ENCODE data around the gene PDCL2.
A peak's percentile ranks its signal among the peaks of the same experiment; 100 is the strongest.

The PDCL2 gene

DNA sequence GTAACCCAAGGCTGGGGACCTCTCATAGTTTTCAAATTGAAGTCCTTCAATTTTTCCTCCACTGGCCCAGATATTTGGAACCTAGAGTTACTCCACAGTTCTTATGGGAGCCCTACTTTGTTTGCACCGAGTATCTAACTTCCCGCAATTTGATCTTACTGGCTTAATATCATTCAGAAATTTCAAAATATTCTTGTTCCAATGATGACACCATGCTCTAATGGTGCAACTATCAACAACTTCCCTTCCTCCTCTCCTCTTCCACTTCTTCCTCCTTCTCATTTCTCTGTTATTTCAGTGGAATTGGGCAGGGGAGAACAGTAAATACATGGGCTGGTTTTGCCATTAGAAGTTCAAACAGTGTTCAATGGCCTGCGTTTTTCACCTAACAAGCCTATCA, 20.2 kb downstream of the PDCL2 start:
- H3F3A ChIP-seq (ENCODE audit: insufficient read depth, low read length), result no peaks in the 10 kb centered on the region
- H3K79me2 ChIP-seq (ENCODE audit: low read length), result no peaks in the 10 kb centered on the region
- no peak for TF ChIP-seq EZH2 (optimal IDR thresholded peaks at IDR 0.05; ENCODE audit: low read depth, low read length)
- TF ChIP-seq, protein P1, sequence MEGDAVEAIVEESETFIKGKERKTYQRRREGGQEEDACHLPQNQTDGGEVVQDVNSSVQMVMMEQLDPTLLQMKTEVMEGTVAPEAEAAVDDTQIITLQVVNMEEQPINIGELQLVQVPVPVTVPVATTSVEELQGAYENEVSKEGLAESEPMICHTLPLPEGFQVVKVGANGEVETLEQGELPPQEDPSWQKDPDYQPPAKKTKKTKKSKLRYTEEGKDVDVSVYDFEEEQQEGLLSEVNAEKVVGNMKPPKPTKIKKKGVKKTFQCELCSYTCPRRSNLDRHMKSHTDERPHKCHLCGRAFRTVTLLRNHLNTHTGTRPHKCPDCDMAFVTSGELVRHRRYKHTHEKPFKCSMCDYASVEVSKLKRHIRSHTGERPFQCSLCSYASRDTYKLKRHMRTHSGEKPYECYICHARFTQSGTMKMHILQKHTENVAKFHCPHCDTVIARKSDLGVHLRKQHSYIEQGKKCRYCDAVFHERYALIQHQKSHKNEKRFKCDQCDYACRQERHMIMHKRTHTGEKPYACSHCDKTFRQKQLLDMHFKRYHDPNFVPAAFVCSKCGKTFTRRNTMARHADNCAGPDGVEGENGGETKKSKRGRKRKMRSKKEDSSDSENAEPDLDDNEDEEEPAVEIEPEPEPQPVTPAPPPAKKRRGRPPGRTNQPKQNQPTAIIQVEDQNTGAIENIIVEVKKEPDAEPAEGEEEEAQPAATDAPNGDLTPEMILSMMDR (IDR thresholded peaks at IDR 0.05; ENCODE audit: low read length), result no peak
- TF ChIP-seq EZH2phosphoT487 (IDR thresholded peaks at IDR 0.05; ENCODE audit: low read length), result no peak
- no peak overlapping the region for H2AFZ ChIP-seq (ENCODE audit: low read length)
- H3K27ac ChIP-seq (ENCODE audit: low read length), result no peak overlapping the region
- DNase-seq, result no peak
- H3K36me3 ChIP-seq (replicated peaks; ENCODE audit: insufficient read depth, low read length), result no peaks in the 10 kb centered on the region
- no peak overlapping the region for H3K4me2 ChIP-seq (ENCODE audit: low read depth, low read length)
- H4K20me1 ChIP-seq (ENCODE audit: insufficient read depth, low read length), result no peaks in the 10 kb centered on the region
- no peaks in the 10 kb centered on the region for H3K27me3 ChIP-seq (replicated peaks; ENCODE audit: insufficient read depth, low read length)
- H3K9ac ChIP-seq (ENCODE audit: low read length), result no peak overlapping the region
- no peaks in the 10 kb centered on the region for H3K4me1 ChIP-seq (ENCODE audit: low read length)
- no peak overlapping the region for H3K4me3 ChIP-seq (ENCODE audit: low read length)
- no peaks in the 10 kb centered on the region for H3K9me3 ChIP-seq (replicated peaks; ENCODE audit: insufficient read depth, low read length)
- no peaks in the 10 kb centered on the region for H3K9me2 ChIP-seq (replicated peaks; ENCODE audit: insufficient read depth, low read length)

DNA sequence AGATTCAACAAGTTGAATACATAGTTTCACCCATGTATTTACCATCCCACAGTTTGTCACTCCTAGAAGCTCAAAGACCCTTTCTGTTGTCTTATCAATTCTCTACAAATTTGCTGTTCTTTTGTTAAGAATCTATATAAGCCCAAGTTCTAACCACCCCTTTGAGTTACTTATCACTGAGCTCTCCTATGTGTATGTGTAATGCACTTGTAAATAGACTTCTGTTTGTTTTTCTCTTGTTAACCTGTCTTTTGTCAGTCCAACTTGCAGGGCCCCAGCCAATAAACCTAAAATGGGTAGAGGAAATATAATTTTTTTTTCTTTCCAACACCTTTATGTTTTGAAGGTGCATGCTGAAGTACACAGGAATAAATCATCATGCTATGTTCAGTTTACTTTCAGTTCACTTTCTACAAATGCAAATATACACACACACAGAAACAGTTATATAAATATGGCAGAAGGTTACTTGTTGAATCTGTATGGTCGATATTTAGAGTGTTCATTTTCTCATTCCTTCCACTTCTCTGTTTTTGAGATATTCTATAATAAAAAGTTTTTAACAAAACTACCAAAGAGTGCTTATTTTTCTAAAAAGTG, 23.0 kb downstream of the PDCL2 start:
- no peaks in the 10 kb centered on the region for H3K27me3 ChIP-seq (replicated peaks; ENCODE audit: insufficient read depth, low read length)
- no peaks in the 10 kb centered on the region for H4K20me1 ChIP-seq (ENCODE audit: insufficient read depth, low read length)
- H3K4me2 ChIP-seq (ENCODE audit: low read depth, low read length), result no peak overlapping the region
- no peak for DNase-seq
- no peaks in the 10 kb centered on the region for H3K9me2 ChIP-seq (replicated peaks; ENCODE audit: insufficient read depth, low read length)
- no peak overlapping the region for H3K4me3 ChIP-seq (ENCODE audit: low read length)
- H3K9ac ChIP-seq (ENCODE audit: low read length), result no peak overlapping the region
- no peaks in the 10 kb centered on the region for H3K36me3 ChIP-seq (replicated peaks; ENCODE audit: insufficient read depth, low read length)
- no peaks in the 10 kb centered on the region for H3K4me1 ChIP-seq (ENCODE audit: low read length)
- H3K9me3 ChIP-seq (replicated peaks; ENCODE audit: insufficient read depth, low read length), result no peaks in the 10 kb centered on the region
- H3K79me2 ChIP-seq (ENCODE audit: low read length), result no peaks in the 10 kb centered on the region
- no peak overlapping the region for H2AFZ ChIP-seq (ENCODE audit: low read length)
- no peak overlapping the region for H3K27ac ChIP-seq (ENCODE audit: low read length)
- TF ChIP-seq, protein P1 (IDR thresholded peaks at IDR 0.05; ENCODE audit: low read length), result no peak
- TF ChIP-seq EZH2phosphoT487 (IDR thresholded peaks at IDR 0.05; ENCODE audit: low read length), result no peak
- no peak for TF ChIP-seq EZH2 (optimal IDR thresholded peaks at IDR 0.05; ENCODE audit: low read depth, low read length)
- no peaks in the 10 kb centered on the region for H3F3A ChIP-seq (ENCODE audit: insufficient read depth, low read length)

DNA sequence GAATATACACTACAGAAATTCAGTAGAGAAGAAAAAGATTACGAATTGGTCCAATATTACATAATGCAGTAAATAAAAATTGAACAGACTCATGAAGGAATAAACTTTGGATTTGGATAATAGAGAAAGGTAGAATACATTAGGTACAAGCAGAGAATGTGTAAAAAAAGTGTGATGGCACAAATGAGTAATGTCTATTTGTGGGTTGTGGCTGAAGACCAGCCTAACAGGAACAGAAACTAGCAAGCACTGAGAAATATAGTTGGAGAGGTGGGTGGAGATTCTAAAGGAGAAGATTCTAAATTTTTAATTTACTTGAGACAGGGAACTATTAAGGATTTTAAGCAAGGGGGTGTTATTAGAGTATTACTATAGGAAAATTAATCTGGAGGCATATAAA, 30.2 kb downstream of the PDCL2 start:
- no peak overlapping the region for H3K27ac ChIP-seq (ENCODE audit: low read length)
- H4K20me1 ChIP-seq (ENCODE audit: insufficient read depth, low read length), result no peaks in the 10 kb centered on the region
- no peaks in the 10 kb centered on the region for H3F3A ChIP-seq (ENCODE audit: insufficient read depth, low read length)
- H3K9me3 ChIP-seq (replicated peaks; ENCODE audit: insufficient read depth, low read length), result no peaks in the 10 kb centered on the region
- H3K36me3 ChIP-seq (replicated peaks; ENCODE audit: insufficient read depth, low read length), result no peaks in the 10 kb centered on the region
- H3K27me3 ChIP-seq (replicated peaks; ENCODE audit: insufficient read depth, low read length), result no peaks in the 10 kb centered on the region
- H3K4me1 ChIP-seq (ENCODE audit: low read length), result peaks cover 12% of the 10 kb centered on the region
- H3K9me2 ChIP-seq (replicated peaks; ENCODE audit: insufficient read depth, low read length), result no peaks in the 10 kb centered on the region
- H3K4me3 ChIP-seq (ENCODE audit: low read length), result no peak overlapping the region
- H2AFZ ChIP-seq (ENCODE audit: low read length), result no peak overlapping the region
- H3K79me2 ChIP-seq (ENCODE audit: low read length), result no peaks in the 10 kb centered on the region
- DNase-seq, result peak; percentile 53
- TF ChIP-seq EZH2phosphoT487 (IDR thresholded peaks at IDR 0.05; ENCODE audit: low read length) (no peak), EZH2 (optimal IDR thresholded peaks at IDR 0.05; ENCODE audit: low read depth, low read length) (no peak)
- TF ChIP-seq, protein P1 (IDR thresholded peaks at IDR 0.05; ENCODE audit: low read length), result no peak
- H3K9ac ChIP-seq (ENCODE audit: low read length), result no peak overlapping the region
- H3K4me2 ChIP-seq (ENCODE audit: low read depth, low read length), result peak overlapping the region; percentile 40; the same call in 1 of the 2 replicates
